Fibroblast of villous mesenchyme (primary cell): Measurements from ENCODE around the gene AP4M1. TPM values are rescaled to one million over a fixed set of nuclear protein-coding genes. Genes with fewer than 3 reads are reported as not detected.
"Not testable (repeated sequence)": the region's sequence is repeated elsewhere in the genome, so short reads cannot be mapped to it uniquely, and the experiment has no call there.

Experiments used
- DNase-seq: peaks from one replicate; pipeline ENCODE4 v3.0.0-alpha.2; 2010; ENCODE audit warnings: low read depth
- H3K4me3 ChIP-seq: 2 replicates; pipeline ENCODE4 v1.5.1; 2011; ENCODE audit warnings: low read depth, mild to moderate bottlenecking, low read length
- total RNA-seq: library from RNA; depleted of rRNA; stranded (reverse); fragments of >200 nt; gene quantifications from 2 replicates; pipeline ENCODE4 v1.2.3, GENCODE V29; 2012
- TF ChIP-seq, protein P1 (sequence below): IDR thresholded peaks from 2 replicates; pipeline ENCODE4 v1.5.1; 2012; ENCODE audit warnings: low read depth, mild to moderate bottlenecking, low read length; ENCODE audit not compliant: insufficient read depth

Gene AP4M1
- total RNA-seq, 1 donor = 16.4 TPM

DNA sequence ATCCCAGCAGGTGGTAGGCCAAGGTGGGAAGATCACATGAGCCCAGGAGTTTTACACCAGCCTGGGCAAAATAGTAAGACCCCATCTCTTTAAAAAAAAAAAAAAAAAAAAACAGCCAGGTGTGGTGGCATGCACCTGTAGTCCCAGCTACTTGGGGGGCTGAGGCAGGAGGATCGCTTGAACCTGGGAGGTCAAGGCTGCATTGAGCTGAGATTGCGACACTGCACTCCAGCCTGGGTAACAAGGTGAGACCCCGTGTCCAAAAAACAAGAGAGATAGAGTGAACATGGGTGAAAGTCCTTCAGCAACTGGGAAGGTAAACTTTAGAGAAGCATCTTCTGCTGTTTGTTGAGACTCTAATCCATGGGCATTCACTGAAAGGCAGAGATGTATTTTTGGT is 41.0 kb downstream of the AP4M1 start:
- H3K4me3 ChIP-seq = no peak overlapping the region
- TF ChIP-seq, protein P1, sequence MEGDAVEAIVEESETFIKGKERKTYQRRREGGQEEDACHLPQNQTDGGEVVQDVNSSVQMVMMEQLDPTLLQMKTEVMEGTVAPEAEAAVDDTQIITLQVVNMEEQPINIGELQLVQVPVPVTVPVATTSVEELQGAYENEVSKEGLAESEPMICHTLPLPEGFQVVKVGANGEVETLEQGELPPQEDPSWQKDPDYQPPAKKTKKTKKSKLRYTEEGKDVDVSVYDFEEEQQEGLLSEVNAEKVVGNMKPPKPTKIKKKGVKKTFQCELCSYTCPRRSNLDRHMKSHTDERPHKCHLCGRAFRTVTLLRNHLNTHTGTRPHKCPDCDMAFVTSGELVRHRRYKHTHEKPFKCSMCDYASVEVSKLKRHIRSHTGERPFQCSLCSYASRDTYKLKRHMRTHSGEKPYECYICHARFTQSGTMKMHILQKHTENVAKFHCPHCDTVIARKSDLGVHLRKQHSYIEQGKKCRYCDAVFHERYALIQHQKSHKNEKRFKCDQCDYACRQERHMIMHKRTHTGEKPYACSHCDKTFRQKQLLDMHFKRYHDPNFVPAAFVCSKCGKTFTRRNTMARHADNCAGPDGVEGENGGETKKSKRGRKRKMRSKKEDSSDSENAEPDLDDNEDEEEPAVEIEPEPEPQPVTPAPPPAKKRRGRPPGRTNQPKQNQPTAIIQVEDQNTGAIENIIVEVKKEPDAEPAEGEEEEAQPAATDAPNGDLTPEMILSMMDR = no peak
- DNase-seq = no peak

DNA sequence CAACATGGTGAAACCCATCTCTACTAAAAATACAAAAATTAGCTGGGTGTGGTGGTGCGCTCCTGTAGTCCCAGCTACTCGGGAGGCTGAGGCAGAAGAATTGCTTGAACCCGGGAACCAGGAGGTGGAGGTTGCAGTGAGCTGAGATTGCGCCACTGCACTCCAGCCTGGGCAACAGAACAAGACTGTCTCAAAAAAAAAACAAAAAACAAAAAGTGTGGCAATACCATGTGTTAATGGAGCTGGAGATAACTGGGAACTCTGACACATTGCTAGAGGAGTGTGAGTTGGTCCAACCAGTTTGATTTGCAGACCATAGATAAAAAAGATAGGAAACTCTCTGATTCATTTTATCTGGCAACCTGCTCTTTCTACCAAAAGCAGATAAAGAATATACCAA is 44.9 kb downstream of the AP4M1 start:
- peak; percentile 75 for DNase-seq
- not testable (repeated sequence) for H3K4me3 ChIP-seq

DNA sequence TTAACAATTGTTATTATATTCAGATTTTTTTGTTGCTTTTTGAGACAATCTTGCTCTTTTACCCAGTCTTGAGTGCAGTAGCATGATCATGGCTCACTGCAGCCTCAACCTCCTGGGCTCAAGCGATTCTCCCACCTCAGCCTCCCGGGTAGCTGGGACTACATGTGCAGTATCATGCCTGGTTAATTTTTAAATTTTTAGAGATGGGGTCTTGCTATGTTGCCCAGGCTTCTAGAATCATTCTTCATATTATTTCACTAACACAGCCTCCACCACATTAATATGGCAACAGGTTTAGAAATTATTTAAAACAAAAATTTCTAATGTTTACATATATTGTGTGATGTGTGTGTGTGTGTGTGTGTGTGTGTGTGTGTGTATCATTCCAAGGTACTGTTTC is 45.8 kb downstream of the AP4M1 start:
- TF ChIP-seq, protein P1 = no peak
- DNase-seq = no peak
- no peak overlapping the region for H3K4me3 ChIP-seq

DNA sequence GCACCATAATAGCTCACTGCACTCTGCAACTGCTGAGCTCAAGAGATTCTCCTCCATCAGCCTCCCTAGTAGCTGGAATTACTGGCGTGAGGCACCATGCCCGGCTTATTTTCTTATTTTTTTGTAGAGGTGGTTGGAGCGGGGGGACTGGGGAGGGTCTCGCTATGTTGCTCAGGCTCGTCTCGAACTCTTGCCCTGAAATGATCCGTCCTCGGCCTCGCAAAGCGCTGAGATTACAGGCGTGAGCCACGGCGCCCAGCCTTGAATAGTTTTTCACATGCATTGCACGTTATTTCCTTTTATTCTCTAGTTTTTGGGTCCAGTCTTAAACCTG is 46.7 kb downstream of the AP4M1 start:
- no peak for DNase-seq
- peak overlapping the region; percentile 48 for H3K4me3 ChIP-seq
- TF ChIP-seq, protein P1 = no peak

DNA sequence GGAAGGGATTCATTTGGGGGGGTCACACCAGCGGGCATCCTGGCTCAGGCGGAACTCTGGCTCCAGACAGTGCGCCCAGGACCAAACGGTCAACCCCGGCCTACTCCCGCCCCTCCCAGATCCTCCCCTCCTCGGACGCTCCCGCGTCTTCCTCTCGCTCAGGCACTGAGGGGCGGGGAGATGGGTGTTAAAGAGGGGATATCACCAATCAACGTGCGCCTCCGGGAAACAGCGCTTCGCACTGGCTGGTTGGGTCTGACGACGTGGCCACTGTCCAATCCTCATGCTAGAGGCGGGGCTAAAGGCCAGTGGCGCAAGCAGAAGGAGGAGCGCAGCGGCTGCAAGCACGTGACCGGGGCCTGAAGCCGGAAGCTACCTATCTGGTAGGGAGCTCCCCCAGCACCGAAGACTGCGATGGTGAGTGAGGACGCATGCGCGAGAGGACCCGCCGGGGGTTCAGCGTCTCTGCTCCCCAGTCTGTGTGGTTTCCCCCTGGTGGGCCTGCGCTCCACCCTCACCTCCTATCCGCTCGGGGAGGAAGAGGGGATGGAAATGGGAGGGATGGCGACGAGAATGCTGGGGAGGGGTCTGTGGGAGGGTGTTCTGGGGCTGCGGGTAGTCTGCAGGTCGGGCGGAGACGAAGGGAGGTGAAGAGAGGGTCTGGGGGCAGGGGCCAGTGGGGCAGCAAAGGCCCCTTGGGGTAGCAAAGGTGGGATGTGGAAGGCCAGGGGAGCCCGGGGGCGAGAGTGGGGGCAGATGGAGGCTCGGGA is 47.3 kb downstream of the AP4M1 start, which contains the start of gene LAMTOR4:
LAMTOR4 (plus strand) TSS at position 360 of the 770 bp plus-strand sequence; CDS start at position 415, 55 bp downstream.
- DNase-seq = peak; percentile 99
- TF ChIP-seq, protein P1 = no peak
- peak within 1 kb of the TSS; percentile 94 for H3K4me3 ChIP-seq

DNA sequence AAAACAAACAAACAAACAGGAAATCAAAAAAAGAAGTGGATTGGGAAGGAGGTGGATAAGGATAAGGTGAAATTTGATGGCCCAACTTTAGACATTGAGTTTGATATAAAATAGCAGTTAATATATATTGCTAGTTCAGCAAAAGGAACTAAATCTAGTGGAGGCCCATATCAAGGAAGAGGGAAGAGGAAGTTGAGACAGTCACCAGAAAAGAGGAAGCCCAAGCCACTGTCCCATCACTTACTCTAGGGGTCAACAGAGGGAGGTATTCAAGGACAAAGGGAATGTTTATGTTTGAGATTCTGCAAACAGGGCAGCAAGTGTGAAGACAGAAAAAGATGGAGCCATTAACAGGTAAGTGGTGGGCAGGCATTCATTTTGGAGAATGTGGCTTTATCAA is 51.0 kb downstream of the AP4M1 start:
- no peak for DNase-seq
- TF ChIP-seq, protein P1 = no peak
- H3K4me3 ChIP-seq = no peak overlapping the region

DNA sequence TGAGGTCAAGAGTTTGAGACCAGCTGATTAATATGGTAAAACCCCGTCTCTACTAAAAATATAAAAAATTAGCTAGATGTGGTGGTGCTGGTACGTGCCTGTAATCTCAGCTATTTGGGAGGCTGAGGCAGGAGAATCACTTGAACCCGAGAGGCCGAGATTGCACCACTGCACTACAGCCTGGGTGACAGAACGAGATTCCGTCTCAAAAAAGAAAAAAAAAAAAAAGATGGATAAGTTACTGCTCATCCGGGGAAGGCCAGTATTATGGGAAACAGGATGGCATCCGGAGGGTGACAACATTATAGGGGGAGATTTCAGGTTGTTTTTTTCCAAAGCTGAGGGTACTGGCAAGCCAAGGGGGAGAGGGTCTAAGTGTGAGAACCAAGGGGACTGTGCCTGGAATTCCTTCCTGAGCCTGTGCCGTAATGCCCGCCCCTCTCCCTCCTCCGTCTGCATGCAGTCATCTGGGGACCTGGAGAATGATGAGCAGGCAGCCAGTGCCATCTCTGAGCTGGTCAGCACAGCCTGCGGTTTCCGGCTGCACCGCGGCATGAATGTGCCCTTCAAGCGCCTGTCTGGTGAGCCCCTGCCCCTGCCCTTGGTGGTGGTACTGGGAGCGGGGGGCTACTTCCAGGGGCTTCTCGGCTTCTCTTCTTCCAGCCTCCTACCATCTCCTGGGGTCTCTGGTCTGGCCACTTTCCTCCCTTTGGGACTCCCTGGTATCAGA is 51.7 kb downstream of the AP4M1 start:
- DNase-seq = no peak
- TF ChIP-seq, protein P1 = no peak
- no peak overlapping the region for H3K4me3 ChIP-seq
